NCI-H526 (cell line): ENCODE data around the gene EPSTI1.
"Not testable (repeated sequence)": the region's sequence is repeated elsewhere in the genome, so short reads cannot be mapped to it uniquely, and the experiment has no call there.

ENCODE experiments used
- DNase-seq, 2 experiments: peaks; one replicate each; lab custom pipeline; 2025; lab: John Stamatoyannopoulos, UW

EPSTI1 gene

GRCh38 chr13:42894765-42895243, 97.2 kb downstream of the EPSTI1 start:
- no peak for DNase-seq

GRCh38 chr13:42893214-42893671, 98.8 kb downstream of the EPSTI1 start:
- DNase-seq = no peak

GRCh38 chr13:42892760-42893159, 99.3 kb downstream of the EPSTI1 start:
- no peak for DNase-seq

GRCh38 chr13:42891591-42891990, 100.5 kb downstream of the EPSTI1 start:
- no peak for DNase-seq

- DNase-seq = no peak
Observed at GRCh38 chr13:42885325-42885724, 106.7 kb downstream of the EPSTI1 start.

- peak; percentile 75 to 90 for DNase-seq
Observed at GRCh38 chr13:42883771-42884467, 108.1 kb downstream of the EPSTI1 start.

- no peak for DNase-seq
Observed at GRCh38 chr13:42883142-42883541, 108.9 kb downstream of the EPSTI1 start.

GRCh38 chr13:42880056-42880605, 111.9 kb downstream of the EPSTI1 start:
- DNase-seq = no peak

- no peak for DNase-seq
Observed at GRCh38 chr13:42878721-42879120, 113.3 kb downstream of the EPSTI1 start.

- peak; percentile 41 to 46 for DNase-seq
Observed at GRCh38 chr13:42876887-42877545, 115.0 kb downstream of the EPSTI1 start.

GRCh38 chr13:42876270-42876714, 115.7 kb downstream of the EPSTI1 start:
- DNase-seq = peak in 1 of 2 experiments; percentile 5

GRCh38 chr13:42875475-42876269, 116.4 kb downstream of the EPSTI1 start:
- DNase-seq = no peak

GRCh38 chr13:42874221-42874620, 117.8 kb downstream of the EPSTI1 start:
- no peak for DNase-seq

- DNase-seq = no peak
Observed at GRCh38 chr13:42873081-42873480, 119.0 kb downstream of the EPSTI1 start.

GRCh38 chr13:42867232-42867631, 124.8 kb downstream of the EPSTI1 start:
- DNase-seq = no peak

GRCh38 chr13:42865768-42866102, 126.3 kb downstream of the EPSTI1 start:
- no peak for DNase-seq

- no peak for DNase-seq
Observed at GRCh38 chr13:42864952-42865767, 126.9 kb downstream of the EPSTI1 start.

GRCh38 chr13:42862370-42862769, 129.7 kb downstream of the EPSTI1 start:
- DNase-seq = not testable (repeated sequence)

- no peak for DNase-seq
Observed at GRCh38 chr13:42860485-42860884, 131.6 kb downstream of the EPSTI1 start.

GRCh38 chr13:42859760-42860159, 132.3 kb downstream of the EPSTI1 start:
- DNase-seq = no peak

- no peak for DNase-seq
Observed at GRCh38 chr13:42855410-42855809, 136.6 kb downstream of the EPSTI1 start.
